EL (cell line): Measurements from ENCODE around the gene DEDD.

ENCODE experiments used
- DNase-seq: peaks from one replicate; pipeline ENCODE4 v3.0.0-alpha.2; 2016

The DEDD gene, protein sequence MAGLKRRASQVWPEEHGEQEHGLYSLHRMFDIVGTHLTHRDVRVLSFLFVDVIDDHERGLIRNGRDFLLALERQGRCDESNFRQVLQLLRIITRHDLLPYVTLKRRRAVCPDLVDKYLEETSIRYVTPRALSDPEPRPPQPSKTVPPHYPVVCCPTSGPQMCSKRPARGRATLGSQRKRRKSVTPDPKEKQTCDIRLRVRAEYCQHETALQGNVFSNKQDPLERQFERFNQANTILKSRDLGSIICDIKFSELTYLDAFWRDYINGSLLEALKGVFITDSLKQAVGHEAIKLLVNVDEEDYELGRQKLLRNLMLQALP

DNA sequence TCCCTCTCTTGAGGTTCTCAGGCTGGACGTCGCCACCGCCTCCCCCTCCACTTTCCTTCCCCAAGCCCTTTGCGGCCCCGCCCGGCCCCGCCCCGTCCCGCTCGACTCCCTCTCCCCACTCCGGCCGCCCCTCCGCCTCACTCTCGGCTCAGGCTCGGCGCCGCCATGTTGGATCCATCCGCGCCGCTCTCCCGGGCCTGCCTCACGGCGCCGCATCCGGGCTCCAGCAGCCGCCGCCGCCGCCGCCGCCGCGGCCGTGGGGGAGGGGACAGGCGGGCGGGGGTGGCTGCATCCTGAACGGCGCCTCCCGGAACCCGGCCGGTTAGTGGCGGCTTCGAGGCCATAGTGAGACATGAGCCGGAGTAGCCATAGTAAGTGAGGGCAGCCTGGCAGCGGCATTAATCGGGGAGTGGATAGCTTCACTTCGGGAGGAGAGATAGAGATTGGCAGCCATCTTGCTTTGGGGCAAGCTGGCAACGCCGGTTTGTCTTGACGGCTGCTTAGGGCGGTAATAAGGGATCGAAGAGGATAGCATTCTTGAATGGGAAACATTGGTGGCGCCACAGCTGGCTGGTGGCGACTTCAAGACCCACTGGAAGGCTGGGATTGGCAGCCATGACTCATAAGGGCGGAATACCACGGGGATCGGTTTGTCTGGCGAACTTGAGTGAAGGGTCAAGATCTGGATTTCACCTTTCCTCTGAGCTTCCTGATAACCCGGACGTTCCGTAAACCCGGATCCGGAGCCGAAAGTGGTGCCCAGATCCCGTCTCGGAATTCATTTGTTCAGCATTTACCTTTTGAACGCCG is at the start of gene DEDD:
Gene DEDD (minus strand): TSS at position 258 of the 810 bp plus-strand sequence. CDS start 8,205 bp downstream, outside the sequence.
- DNase-seq: peak; percentile 98

DNA sequence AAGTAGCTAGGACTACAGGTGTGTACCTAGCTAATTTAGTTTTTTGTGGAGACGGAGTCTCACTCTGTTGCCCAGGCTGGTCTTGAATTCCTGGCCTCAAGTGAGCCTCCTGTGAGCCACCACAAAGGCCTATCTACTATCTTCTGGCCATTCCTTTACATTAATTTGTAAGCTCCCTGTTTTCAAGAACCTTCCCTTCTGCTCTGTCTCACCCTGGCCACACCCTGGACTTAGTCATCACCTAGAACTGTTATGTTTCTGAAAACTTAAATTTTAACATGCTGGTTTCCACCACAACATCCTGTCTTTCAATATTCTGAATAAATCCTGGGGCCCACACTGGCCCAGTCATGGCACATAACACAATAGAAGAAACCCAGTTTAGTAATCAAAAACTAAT is 49.7 kb upstream of the DEDD start:
- peak; percentile 63 for DNase-seq

DNA sequence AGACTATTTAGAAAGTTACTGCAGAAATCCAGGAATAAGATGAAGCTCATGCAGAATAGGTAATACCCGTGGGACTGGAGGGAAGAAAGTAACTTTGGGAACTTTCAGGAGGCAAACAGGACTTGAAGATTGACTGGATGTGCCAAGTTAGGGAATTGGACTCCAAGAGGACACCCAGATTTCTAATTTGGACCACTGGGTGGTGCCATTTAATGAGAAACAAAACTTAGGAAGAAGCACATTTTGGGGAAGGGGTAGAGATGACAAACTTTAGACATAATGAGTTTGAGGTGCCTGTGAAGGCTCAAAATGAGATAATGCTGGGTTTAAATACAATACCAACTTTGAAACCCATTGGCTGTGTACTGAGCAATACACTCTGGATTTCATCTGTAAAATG is 48.2 kb upstream of the DEDD start:
- no peak for DNase-seq

DNA sequence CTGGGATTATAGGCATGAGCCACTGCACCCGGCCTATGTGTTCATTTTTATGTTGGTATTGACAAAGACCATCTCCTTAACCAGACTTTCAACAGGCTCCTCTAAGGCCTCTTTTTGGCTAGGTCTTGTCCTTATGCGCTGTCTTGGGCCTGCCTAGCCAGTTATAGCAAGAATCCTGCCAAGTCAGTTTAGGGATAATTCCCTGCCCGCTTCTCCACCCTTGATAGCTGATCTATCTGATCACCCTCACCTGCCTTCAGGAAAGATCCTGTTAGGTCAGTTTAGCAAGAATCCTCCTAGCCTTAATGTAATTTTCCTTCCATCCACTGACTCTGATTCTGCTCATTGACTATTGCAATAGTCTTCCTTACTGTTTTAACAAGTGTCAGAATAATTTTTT is 47.2 kb upstream of the DEDD start:
- DNase-seq: no peak

DNA sequence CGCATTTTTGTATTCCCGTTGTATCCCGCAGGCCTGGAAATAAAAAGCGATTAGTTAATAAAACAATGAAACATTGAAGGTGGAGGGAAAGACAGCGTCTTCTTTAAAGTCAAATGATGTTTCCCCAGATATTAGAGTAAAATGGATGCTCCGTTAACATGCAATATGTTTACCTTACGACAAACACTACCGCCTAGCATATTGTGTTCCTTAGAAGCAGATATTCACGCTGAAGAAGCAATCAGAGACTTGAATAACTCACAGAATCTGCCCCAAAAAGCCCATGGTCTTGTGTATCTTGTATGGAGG is 45.4 kb upstream of the DEDD start:
- no peak for DNase-seq

DNA sequence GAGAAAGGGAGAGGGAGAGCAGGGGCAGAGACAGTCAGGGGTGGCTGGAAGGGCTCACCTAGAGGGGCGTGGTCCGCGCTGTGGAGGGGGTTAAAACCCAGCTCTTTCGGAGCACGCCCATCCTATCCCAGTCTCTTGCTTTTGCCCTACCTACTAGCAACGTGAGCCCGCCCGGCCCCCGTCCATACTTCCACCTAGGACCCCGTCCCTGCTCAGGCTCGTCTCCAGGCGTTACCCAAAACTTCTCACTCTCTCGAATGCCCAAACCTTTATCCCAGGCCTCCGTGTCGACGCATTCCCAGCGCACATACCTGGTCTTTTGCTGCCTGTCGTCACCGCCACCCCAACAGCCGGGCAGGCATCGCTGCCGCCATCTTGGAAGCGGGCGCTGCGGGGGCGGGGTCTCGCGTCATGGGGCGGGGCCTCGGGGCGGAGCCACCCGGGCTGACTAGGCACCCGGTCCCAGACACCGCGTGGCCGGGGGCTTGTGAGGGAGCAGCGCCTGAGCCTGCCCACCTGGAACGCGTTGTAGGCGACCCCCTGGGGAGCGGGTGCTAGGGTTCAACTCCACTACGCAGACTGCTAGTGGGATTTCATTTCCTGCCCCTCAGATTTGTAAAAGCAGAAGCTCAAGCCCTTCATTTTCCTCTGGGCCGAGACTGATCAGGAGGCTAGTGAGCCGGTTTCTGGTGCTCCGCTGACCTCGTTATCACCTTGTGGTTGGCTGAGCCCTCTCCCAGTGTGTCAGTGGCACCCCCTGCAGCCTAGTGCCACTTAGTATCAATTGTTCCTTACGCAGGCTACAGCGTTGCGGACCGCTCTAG is 44.9 kb upstream of the DEDD start, which contains the start of gene B4GALT3:
Gene B4GALT3 (minus strand): TSS at position 396 of the 824 bp plus-strand sequence. CDS start 1,447 bp downstream, outside the sequence.
- peak; percentile 77 for DNase-seq

DNA sequence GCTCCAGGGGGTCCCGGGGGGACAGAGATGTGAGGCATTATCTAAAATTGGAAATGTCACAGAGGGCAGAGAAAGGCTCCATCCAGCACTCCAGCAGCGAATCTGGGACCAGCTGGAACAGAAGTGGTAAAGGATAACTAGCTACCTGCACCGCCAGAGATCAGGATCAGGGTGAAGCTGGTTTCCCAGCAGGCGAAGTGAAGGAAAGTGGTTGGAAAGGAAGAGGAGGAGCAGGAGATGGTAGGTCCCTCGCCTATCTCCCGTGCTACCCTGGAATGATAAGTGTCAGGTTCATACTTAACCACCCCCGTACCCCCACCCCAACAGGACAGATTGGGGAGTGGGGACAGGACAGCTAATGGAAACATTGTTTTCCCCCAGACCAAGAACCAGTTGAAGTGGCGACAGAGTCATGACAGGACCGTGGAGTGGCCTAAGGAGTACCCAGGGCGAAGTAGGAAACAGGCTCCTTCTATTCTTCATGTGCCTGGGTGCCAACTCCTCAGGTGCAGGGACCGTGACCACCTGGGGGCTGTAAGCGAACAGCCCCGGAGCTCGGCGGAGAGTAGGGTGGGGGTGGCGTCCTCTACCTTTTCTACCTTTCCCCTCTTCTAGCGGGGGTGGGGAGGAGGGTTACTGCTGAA is 44.1 kb upstream of the DEDD start:
- no peak for DNase-seq

DNA sequence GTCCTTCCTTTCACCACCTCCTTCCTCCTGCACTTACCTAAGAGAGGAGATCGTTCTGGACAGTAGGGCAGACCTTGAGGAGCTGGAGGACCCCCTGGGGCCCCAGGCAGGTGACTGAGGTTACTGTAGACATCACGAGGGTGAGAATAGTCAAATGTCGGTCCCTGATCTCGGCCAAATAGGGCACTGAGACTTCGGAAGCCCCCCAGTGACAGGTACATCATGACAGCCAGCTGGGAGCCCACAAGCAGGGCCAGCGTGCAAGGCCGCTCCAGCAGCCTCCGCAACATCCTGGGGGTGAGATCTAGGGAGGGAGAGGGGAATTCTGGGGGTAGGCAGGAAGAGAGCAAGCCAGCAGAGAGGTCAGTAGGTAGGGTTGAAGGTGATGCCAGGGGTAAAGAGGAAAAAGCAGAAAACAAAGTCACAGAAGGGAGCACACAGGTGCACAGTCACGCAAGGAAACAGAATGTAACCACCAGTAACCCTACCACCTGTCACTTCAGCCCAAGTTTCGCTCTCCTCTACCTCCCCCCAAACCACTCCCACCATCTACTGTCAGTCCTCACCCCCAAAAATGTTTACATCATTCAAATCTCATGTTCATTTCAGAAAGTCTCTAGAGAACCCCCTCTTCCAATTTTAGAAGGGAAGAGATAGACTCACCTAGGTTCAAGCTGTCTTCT is 43.4 kb upstream of the DEDD start:
- no peak for DNase-seq

DNA sequence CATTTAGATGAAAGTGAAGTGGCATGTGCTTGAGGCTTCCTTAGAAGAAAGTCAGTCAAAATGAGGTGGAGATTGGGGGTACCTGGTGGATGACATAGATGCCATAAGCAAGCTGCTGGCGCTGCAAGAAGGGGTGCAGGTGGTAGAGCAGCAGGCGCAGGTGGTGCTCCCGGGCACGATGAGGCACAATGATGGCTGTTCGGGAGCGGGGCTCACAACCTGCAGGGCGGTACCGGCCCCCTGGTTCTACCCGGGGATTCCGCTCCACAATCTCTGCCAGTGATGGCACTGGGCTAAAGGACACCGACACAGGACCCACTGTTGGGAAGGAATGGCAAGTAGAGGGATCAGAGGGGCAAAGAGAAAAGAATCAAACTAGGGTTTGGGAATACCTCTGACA is 42.4 kb upstream of the DEDD start:
- DNase-seq: no peak

DNA sequence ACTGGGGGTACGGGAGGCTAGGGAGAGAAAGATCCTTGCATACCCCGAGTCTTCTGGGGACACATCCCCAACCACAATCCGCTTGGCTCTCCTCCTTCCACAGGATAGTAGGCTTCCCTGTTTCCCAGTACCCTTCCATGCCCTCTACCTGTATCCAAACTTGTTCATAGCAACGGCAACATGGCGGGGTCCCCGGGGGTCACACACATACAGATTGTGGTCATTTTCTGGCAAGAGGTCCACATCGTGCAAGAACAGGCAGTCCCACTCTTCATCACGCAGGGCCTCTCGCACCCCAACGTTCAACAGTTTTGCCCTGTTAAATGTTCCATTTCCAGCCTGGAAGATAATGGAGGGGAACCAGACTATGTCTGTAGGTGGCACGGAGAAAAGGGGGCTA is 41.2 kb upstream of the DEDD start:
- no peak for DNase-seq

DNA sequence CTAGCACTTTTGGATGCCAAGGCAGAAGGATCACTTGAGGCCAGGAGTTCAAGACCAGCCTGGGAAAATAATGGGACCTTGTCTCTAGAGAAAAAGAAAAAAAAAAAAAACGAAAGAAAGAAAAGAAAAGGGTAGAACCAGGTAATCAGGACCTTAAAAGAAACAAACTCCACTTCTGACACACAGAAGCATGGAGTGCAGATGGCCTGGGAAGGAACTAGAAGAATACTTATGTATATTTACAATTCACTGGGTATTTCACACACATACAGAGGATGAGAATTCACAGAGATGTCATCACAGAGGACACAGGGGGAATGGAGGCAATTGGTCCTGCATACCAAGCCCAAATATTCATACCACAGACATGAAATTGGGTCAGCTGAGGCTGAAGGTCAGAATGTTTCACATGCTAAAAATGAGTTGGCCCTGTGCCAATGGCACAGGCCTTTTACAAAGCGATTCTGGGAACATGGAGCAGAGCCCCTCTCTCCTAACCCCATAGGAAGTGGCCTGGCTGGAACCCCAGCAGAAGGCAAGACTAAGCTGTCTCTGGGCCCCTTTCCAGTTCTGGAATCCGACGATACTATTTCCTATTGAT is 40.4 kb upstream of the DEDD start:
- peak; percentile 95 for DNase-seq

DNA sequence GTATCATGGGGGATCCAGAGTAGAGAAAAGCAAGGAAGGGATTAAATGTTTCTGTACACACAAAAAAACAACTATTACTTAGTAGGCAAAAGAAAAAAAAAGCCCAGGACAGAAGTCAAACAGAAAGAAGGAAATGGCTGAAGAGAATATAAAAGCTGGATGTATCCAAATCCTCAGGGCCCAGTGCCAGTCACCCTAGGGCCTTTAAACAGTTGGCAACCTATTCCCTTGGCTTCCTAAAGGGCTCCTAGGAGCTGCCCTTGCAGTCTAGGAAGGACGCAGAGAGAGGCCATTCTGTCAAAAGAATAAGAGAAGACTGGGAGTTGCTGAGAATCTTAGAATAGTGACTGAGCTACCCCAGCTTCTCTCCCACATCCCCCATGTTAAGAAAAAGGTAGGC is 39.9 kb upstream of the DEDD start:
- no peak for DNase-seq

DNA sequence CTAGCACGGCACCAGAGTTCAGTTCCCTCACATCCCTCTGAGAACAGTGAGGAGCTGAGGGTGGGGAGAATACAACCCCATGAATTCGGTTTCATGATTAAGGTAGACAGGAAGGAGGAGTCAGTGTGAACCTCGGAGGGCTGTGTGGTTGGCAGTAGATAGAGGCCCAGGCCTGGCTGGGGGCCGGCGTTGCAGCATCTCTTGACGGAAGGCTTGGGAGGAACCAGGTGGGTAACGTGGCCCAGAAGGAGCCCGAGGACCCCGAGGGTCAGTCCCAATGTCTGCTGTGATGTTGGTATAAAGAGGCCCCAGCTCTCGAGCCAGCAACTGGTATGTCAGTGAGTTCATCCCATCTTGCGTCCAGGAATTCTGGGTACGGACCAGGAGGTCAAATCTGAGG is 39.2 kb upstream of the DEDD start:
- no peak for DNase-seq

DNA sequence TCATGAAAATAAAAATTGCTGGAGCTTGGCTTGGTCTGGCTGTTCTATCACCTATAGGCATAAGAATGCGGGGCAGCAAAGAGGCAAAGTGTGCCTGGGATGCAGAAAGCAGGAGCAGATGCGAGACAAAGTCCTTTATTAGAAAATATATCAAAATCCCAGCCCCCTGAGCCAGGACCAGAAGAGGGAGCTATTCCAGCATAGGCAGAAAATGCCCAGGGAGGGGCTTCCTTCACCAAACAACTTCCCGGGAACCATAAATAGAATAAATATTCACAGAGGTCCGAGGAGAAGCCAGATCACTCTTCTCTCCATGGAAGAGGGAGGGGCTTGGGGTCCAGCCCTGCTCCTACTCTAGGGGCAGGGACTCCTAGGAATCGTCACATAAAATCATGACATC is 38.7 kb upstream of the DEDD start:
- DNase-seq: no peak

DNA sequence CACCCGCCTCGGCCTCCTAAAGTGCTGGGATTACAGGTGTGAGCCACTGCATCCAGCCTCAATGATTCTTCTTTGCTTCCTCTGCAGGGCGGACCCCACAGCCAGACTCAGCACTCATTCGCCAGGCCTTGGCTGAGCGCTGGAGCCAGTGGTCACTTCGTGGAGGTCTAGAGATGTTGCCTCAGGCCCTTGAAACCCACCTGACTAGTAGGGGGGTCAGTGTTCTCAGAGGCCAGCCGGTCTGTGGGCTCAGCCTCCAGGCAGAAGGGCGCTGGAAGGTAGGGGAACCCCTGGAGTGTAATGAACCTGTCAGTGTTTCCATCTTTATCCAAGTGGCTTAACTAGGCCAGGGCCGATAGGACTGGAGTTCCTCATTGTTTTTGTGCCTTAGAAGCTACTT is 36.4 kb upstream of the DEDD start:
- no peak for DNase-seq

DNA sequence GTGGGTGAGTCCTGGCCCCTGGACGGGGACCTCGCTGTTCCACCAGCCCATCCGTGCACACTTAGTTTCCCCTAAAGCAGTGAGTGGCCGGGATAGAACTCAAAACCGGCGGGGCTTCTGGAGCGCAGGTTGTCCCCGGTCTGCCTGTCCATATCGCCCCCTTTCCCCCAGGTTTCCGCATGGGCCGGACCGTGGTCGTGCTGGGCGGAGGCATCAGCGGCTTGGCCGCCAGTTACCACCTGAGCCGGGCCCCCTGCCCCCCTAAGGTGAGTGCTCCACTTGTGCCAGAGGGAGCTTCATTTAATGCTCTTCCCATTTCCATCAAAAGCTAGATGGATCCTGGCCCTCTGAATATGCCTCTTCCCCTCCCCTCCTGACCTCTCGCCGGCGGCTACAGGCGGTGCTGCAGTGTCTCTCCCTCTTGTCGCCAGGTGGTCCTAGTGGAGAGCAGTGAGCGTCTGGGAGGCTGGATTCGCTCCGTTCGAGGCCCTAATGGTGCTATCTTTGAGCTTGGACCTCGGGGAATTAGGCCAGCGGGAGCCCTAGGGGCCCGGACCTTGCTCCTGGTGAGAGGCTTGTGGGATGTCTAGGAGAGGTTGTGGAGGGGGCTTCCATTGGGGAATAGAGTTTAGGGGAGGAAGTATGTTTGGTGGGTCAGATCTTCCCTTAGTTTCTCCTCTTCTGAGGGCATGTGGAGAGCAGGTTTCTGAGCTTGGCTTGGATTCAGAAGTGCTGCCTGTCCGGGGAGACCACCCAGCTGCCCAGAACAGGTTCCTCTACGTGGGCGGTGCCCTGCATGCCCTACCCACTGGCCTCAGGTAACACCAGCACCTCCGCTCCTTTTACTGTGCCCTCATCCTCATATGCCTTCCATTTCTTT is 34.4 kb upstream of the DEDD start:
- no peak for DNase-seq

DNA sequence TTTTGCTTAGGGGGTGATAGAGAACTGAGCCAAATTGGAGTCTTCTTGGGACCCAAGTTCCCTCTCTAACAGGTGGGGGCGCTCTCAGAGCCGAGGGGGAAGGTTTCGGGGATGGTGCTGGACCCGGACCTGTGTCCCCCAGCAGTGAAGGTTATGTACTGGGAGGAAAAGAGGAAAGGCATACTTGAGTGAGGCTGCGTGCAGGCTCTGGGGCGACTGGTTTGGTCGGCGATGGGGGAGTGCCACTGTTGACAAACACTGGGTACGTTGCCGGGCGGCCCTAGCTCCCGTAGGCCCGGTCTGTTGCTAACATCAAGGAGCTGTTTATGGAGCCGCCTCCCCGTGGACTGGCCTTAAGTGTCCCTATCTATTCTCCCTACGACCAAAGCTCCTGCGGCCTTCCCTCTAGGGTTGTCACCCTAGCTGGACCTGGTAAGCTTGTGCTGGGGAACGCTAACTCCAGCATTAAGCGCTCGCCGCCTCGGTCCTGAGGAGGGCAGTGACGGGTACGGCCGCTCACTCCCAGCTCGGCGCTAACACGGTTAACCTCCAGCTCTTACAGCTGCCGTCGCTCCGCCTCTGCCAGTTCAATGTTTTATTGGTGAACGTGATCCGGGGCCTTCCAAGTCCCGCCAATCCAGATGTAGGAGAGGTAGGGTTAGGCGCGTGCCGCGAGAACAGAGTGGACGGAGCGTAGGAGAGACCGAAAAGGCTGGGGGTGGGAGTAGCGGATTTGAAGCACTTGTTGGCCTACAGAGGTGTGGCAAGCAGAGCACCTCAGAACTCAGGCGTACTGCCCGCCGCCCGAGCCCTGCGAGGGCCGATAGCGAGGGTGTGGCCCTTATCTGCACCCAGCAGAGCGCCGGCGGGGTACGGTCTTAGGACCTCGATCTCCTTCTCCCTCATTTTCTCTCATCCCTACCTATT is 33.5 kb upstream of the DEDD start, which contains the start of gene PPOX:
Gene PPOX (plus strand): TSS at position 685 of the 927 bp plus-strand sequence. CDS start 422 bp downstream, outside the sequence.
- peak; percentile 98 for DNase-seq

DNA sequence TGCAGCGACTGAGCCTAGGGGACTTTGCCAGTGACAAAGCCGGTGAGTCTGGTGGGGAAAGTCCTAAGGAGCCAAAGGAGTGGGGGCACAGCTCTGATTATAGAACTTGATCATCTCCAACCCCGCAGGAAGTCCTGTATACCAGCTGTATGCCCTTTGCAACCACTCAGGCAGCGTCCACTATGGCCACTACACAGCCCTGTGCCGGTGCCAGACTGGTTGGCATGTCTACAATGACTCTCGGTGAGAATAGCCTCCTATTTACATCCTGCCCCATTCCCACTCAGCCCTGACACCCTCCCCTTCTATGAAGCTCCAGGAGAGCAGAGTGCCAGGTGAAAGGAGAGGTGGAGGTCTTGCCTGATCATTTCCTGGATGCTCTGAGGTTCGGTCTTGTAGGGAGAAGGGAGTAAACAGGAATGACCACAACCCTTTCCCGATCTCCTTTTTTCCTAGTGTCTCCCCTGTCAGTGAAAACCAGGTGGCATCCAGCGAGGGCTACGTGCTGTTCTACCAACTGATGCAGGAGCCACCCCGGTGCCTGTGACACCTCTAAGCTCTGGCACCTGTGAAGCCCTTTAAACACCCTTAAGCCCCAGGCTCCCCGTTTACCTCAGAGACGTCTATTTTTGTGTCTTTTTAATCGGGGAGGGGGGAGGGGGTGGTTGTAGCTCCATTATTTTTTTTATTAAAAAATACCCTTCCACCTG is 32.6 kb upstream of the DEDD start:
- no peak for DNase-seq

DNA sequence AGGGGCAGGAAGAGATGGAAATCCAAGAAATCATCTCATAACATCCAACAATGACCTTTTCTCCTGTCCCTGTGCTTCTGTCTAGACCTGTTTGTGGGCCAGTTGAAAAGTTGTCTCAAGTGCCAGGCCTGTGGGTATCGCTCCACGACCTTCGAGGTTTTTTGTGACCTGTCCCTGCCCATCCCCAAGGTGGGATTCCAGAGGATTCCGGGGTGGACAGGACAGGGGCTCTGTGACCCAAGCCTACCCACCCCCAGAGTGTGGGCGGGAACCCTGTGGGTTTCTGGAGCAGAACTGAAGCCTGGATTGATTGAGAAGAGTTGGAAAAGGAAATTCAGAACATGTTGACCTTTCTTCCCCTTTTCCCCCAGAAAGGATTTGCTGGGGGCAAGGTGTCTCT is 31.3 kb upstream of the DEDD start:
- DNase-seq: no peak
